HL-60/S4 treated with retinoic acid at 250 ng/mL for 4 days and 3 days (cell line): ENCODE data around the gene ZNF792.
"Not testable (repeated sequence)": the region's sequence is repeated elsewhere in the genome, so short reads cannot be mapped to it uniquely, and the experiment has no call there.

ENCODE experiments used
- in situ Hi-C: fragments of 300-500 bp; cut with MboI; formaldehyde crosslinking; loops from 2 replicates; pipeline ENCODE4 v1.7.0; 2022; ENCODE audit warnings: low sequenced_read_pairs

Gene ZNF792

DNA sequence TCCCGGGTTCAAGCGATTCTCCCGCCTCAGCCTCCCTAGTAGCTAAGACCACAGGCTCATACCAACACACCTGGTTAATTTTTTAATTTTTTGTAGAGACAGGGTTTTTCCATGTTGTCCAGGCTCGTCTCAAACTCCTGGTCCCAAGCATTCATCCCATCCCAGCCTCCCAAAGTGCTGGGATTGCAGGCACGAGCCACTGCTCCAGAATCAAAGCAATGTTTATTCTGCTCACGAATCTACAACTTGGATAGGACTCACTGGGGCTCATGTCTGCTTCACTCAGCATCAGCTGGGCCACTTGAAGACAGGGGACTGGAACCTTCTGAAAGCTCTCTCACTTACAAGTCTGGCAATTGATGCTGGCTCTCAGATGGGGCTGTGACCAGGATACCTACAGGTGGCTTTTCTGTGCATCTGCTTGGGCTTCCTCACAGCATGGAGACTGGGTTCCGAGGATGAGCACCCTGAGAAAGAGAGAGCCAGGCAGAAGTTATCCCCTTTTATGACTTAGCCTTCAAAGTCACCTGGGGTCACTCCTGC lies 8.2 kb upstream of the ZNF792 start:
- in situ Hi-C loops, result loop anchor here (10.0 kb wide), 1 partner anchor 153 kb away; no protein-coding TSS in a partner anchor

DNA sequence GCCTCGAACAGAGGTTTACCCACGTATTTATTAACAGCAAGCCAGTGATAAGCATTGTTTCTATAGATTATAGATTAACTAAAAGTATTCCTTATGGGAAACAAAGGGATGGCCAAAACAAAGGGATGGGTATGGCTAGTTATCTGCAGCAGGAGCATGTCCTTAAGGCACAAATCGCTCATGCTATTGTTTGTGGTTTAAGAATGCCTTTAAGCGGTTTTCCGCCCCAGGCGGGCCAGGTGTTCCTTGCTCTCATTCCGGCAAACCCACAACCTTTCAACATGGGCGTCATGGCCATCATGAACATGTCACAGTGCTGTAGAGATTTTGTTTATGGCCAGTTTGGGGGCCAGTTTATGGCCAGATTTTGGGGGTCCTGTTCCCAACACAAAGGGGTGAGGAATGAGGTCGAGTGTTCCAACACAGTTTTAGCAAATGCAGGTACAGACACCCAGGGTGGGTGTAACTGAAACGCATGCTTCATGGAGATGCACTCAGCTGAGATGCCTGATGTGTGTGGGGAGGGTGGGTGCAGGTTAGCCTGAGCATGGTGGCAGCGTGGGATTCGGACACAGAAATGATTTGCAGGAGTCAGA lies 6.3 kb upstream of the ZNF792 start:
- in situ Hi-C loops, result loop anchor here (10.0 kb wide), 1 partner anchor 155 kb away; no protein-coding TSS in a partner anchor

DNA sequence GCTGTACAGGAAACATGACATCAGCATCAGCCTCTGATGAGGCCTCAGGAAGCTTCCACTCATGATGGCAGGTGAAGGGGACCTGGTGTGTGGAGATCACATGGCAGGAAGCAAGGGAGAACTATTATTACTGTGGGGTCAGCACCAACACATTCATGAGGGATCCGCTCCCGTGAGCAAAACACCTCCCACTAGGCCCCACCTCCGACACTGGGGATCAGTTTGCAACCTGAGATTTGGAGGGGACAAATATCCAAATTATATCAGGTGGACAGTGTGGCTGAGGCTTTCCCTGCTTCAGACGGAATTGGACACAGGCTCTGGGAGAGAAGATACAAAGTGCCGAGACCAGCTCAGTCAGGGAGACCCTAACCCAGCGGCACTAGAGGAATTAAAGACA lies 5.7 kb upstream of the ZNF792 start:
- in situ Hi-C loops, result loop anchor here (10.0 kb wide), 1 partner anchor 155 kb away; no protein-coding TSS in a partner anchor

DNA sequence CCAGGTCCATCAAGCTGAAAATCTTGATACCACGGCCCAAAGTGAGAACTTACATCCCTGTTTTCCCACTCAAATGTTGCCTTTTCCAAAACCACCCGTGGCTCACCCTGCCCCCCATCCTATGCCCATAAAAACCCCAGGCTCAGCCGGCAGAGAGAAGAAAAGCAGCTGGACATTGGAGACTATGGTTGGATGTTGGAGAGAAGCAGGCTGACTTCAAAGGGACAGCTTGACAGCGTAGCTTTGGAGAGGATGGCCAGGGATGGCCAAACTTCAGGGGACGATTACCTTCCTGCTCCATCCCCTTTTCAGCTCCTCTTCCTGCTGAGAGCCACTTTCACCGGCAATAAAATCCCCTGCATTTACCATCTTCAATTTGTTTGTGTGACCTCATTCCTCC lies 3.5 kb upstream of the ZNF792 start:
- in situ Hi-C loops, result no loop called here

DNA sequence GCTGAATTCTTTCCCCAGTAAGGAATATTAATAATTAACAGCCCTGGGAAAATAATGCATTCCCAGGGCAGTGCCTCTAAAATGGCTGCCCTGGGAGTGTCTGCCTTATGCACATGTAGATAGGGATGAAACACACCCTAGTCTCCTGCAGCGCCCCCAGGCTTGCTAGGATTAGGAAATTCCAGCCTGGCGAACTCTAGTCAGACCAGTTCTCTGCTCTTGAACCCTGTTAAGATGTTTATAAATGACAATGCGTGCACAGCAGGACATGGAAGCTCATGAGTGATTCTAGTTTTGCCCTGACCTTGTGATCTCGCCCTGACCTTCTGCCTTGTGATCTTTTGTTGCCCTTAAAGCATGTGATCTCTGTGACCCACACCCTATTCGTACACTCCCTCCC lies 1.5 kb upstream of the ZNF792 start:
- in situ Hi-C loops, result not testable (repeated sequence)

DNA sequence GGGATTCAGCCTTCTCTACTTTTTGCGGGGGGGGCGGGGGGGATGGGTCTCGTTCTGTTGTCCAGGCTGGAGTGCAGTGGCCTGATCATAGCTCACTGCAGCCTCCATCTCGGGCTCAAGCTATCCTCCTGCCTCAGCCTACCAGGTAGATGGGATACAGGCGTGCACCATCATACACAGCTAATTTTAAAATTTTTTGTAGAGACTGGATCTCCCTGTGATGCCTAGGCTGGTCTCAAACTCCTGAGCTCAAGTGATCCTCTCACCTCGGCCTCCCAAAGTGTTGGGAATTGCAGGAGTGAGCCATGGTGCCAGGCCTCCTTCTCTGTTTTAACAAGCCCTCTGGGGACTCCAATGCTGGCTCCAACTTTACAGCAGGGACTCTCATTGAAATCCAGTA lies 569 bp upstream of the ZNF792 start:
- in situ Hi-C loops, result no loop called here

DNA sequence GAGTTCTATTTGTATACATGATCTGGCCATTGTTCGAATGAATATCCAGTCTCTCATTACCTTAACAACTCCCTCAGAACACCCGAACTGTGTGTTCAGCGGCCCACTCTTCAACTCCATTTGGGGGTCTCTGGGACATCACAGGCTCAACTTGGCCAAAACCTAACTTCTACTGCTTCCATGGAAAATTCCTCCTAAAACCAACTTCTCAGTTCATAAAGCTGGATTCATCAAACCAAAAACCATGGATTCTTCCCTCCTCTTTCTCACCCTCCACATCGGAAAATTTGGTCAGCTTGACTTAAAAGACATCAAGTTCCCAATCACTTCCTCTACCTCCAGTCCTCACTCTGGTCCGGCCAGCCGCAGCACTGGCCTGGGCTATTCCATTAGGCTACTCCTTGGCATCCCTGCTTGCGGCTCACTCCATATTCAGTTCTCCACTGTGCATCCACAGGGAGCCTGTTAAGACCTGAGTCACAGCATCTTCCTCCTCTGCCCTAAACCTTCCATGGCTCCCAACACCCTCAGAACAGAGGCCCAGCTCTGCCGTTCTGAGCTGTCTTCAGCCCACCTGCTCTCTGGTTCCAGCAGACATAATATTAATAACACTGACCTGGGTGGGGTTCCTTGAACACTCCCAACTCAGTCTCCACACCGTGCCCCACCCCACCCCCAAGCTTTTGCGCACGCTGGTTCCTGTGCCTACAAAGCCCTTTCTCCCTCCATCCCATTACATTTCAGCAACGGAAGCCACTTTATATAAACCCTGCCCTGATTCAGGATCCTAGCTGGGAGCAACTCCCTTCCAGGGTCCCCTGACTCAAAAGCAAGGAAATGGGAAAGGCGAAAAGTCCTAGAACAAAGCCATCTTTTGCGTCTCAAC lies 1.1 kb downstream of the ZNF792 start:
- in situ Hi-C loops, result no loop called here

DNA sequence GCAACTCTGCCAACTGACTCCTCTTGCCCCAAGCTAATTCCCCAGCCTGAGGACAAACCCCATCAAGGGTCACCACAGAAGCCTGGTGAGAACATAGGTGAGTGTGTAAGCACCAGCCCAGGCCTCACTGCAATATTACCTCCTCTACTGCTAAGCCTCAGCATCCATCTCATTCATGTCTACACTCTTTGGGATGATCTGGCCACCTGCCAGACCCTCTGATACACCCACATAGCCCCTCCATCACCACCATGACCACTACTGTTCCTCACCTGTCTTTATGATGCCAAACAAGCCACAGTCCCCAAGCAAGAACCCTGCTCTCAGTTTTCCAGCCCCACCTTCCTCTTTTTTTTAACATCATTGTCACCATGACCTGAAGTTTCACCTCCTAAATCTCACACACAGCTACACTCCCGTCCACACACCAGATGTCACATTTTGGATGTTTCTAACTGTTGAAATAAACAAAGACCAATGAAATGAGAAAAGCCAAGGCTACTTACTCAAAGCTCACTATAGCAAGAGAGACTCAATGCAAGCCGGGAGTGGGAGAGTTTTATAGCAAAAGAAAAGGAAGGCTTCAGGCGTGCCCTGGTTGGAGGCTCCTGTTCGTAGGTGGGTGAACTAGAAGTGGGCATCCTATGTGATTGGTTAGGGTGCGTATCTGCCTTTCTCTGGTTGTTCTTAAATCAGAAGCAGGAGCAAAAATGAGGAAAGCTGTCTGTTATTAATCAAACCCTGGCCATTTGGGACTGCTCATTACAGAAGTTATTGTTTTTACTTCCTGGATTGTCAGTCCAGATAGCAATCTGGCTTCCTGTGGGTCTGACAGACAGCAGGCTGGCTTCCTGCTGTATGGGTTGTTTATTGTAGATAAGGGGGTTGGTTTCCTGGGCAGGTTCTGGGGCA lies 2.0 kb downstream of the ZNF792 start:
- in situ Hi-C loops, result no loop called here

DNA sequence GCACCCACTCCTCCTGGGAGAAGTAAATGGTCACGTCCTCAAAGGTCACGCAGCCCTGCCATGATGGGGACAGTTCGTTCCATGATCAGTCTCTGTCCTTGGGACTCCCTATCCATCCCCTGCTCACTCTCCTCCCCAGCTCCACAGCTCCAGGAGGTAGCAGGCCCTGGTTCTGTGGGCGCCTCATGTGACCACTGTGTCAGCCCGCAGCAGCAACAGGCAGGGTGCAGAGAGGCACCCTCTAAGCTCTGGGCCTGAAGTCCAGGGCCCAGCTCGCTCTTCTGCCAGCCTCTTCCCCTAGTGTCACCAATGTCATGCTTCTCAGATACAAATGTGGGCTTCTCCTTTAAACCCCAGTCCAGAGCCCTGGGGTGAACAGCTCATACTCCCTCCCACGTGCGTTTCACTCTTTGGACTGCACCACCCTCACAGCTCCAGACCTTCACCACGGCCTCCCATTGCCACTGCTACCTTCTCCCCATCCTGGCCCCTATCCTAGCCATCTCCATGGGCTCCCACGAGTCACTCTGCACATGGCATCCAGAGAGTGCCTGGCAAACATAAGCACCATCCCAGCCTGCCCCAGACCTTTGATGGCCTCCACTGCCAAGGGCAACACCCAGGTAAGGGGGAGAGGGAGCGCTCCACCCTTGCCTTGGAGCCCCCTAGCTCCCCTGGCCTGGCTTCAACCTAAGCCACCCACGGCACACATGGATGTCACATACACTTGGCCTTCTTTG lies 2.9 kb downstream of the ZNF792 start:
- in situ Hi-C loops, result no loop called here

DNA sequence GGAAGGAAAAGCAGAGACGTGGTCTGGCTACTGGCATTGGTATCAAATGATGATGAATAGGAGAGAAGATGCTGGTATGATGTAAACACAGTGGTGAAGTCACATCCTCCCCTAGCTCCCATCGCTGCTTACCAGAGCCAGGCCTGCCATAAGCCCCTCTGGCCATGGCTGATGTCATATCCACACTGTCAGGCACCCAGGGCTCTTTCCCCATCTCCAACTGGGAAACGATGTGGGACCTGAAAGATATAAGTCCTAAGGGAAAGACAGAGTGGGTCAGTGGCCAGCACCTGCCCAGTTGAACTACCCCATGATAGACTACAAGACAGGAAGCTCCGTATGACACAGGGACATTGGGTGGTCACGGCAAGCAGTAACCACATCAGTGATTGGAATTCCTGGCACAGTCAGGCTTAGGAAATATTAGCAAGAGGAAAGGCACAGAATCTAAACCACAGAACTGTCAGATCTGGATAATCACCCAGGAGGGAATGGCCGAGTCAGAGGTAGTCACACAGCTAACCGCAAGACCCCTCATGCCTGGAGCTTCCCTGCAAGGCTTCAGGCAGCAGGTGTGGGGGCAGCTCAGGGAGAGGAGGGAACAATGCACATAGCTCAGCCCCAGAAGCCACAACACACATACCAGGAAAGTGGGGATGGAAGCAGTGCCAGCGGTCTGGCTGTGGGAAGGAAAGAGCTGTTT lies 3.8 kb downstream of the ZNF792 start:
- in situ Hi-C loops, result no loop called here

DNA sequence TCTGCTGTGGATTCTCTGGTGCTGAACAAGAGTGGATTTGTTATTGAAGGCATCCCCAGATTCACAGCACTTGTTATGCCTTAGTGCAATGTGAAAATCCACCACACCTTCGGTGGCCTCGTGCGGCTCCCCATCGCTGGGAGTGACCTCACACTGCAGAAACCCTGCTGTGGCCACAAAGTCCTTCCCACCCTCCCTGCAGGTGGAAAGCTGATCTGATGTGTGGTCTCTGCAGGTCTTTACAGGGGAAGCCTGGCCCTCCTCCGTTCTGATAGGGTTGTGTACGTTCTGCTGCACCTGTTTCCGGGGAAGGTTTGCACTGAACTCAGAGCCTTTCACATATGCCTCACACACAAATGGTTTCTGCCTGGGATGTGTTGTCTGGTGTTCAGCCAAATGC lies 5.0 kb downstream of the ZNF792 start:
- in situ Hi-C loops, result no loop called here

DNA sequence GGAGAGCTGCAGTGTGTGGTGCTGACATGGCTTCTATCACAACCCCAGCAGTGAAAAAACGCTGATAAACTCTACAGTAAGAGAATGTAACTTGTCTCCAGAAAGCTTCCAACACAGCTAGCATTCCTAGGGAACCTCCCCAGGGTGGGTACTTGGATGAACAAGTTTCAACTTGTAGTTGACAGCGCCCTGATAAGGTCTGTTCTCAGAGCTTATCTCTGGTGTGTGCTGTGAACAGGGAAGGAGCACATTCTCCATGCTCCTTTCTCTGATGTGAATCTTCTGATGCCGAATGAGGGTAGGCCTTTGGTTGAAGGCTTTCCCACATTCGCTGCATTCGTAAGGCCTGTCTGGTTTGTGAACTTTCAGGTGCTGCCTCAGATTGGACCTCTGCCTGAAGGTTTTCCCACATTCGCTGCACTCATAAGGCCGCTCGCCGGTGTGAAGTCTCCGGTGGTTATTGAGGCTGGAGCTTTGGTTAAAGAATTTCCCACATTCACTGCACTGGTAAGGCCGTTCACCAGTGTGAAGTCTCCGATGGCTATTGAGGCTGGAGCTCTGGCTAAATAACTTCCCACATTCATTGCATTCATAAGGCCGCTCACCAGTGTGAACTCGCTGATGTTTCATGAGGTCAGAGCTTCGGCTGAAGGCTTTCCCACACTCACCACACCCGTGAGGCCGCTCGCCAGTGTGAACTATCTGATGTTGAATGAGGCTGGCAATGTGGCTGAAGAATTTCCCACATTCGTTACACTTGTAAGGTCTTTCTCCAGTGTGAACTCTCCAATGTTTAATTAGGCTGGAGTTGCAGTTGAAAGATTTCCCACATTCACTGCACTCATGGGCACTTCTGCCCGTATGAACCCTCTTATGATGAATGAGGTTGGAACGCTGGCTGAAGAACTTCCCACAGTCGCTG lies 5.9 kb downstream of the ZNF792 start:
- in situ Hi-C loops, result no loop called here

DNA sequence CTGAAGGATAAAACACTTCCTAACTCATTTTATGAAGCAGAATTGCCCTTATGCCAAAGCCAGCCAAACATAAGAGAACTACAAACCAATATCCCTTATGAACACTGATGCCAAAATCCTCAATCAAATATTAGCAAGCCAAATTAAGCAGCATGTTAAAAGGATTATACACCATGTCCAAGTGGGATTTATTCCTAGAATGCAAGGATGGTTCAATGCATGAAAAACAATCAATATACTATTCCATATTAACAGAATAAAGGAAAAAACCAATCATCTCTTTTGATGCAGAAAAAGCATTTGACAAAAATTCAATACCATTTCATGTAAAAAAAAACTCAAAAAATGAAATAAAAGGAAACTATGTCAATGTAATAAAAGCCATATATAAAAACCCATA lies 10.9 kb downstream of the ZNF792 start:
- in situ Hi-C loops, result no loop called here

DNA sequence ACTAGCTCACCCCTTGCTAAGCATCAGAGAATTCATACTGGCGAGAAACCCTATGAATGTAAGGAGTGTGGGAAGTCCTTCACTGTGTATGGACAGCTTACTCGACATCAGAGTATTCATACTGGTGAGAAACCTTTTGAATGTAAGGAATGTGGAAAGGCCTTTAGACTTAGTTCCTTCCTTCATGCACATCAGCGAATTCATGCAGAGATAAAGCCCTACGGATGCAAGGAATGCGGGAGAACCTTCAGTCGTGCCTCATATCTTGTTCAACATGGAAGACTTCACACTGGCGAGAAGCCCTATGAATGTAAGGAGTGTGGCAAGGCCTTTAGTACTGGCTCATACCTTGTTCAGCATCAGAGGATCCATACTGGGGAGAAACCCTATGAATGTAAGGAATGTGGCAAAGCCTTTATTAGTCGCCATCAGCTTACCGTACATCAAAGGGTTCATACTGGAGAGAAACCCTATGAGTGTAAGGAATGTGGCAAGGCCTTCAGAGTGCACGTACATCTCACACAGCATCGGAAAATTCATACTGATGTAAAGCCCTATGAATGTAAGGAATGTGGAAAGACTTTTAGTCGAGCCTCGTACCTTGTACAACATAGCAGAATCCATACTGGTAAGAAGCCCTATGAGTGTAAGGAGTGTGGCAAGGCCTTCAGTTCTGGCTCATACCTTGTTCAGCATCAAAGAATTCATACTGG lies 20.0 kb downstream of the ZNF792 start:
- in situ Hi-C loops, result no loop called here

DNA sequence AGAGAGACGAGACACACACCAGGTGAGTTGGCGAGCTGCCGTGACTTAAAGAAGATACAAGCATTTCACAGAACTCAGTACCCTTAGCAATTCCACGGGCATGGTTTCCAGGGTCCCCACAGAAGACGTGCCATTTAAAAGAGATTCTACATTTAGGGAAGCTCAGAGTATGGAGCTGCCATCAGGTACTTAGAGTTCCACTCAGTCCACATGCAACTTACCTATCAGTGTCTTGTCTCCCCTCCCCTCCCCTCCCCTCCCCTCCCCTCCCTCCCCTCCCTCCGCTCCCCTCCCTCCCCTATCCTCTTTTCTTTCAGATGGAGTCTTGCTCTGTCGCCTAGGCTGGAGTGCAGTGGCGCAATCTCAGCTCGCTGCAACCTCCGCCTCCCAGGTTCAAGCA lies 25.1 kb downstream of the ZNF792 start:
- in situ Hi-C loops, result no loop called here

DNA sequence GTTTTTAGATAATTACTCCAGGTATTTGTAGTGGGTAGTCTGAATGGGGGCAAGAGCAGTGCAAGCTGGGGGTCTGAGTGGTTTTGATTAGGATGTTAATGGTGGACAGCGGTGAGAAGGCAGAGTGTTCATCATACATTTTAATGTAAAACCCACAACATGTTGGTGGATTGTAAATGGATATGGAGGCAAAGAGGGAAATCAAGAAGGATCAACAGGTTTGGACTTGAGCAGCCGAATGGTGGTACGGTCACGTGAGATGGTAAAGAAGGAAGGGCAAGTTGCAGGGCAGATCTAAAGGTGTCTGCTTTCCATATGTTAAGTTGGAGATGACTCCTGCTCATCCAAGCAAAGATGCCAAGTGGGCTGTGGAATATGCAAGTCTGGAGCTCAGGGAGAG lies 27.8 kb downstream of the ZNF792 start:
- in situ Hi-C loops, result no loop called here

DNA sequence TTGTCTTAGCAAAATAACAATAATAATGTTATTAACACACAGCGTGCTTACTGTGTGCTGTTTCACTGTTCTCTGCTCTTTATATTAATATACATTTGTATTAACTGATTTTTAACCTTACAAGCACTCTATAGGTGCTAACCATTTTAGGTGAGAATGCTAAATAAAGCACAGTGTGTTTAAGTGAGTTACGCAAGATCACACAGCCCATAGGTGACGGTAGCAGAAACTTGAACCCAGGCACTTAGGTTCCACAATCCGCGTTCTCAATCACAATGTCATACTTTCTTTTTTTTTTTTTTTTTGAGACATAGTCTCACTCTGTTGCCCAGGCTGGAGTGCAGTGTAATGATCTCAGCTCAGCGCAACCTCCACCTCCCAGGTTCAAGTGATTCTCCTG lies 31.5 kb downstream of the ZNF792 start:
- in situ Hi-C loops, result no loop called here
